ENCODE measurements around the gene SETDB1. TPM values are rescaled to one million over a fixed set of nuclear protein-coding genes. Genes with fewer than 3 reads are reported as not detected.
A peak's percentile ranks its signal among the peaks of the same experiment; 100 is the strongest.
"Not testable (repeated sequence)": the region's sequence is repeated elsewhere in the genome, so short reads cannot be mapped to it uniquely, and the experiment has no call there.

SETDB1 gene
- total RNA-seq (2014; rRNA removed; shearing (Covaris generic)) = 46.9 and 49.3 TPM in 2 replicates
- polyA plus RNA-seq (2015; cell fraction: cytosol; rRNA removed) = 26.4 and 44.5 TPM in 2 replicates
- polyA plus RNA-seq (2015; cell fraction: nucleus; rRNA removed) = 116 and 150 TPM in 2 replicates

- in situ Hi-C loops (cut with HindIII; ENCODE audit: low pct_unique_long_range_greater_than_20kb, low sequenced_read_pairs) = no loop called here
- peak; percentile 99 for DNase-seq (ENCODE audit: low read depth, low spot score)
Observed at GRCh38 chr1:150926097-150926741, at the start of gene SETDB1. TSS of gene SETDB1 (plus strand) at chr1:150926363. CDS start at chr1:150927715, 1,352 bp downstream.

GRCh38 chr1:150878931-150879330 lies 47.2 kb upstream of the SETDB1 start:
- DNase-seq (ENCODE audit: low read depth, low spot score); in situ Hi-C loops (cut with HindIII; ENCODE audit: low pct_unique_long_range_greater_than_20kb, low sequenced_read_pairs): not testable (repeated sequence)

- in situ Hi-C loops (cut with HindIII; ENCODE audit: low pct_unique_long_range_greater_than_20kb, low sequenced_read_pairs) = no loop called here
- DNase-seq (ENCODE audit: low read depth, low spot score) = peak; percentile 32
Observed at GRCh38 chr1:150881331-150882070, 44.7 kb upstream of the SETDB1 start.

GRCh38 chr1:150883121-150883520 lies 43.0 kb upstream of the SETDB1 start:
- DNase-seq (ENCODE audit: low read depth, low spot score); in situ Hi-C loops (cut with HindIII; ENCODE audit: low pct_unique_long_range_greater_than_20kb, low sequenced_read_pairs): not testable (repeated sequence)

- no peak for DNase-seq (ENCODE audit: low read depth, low spot score)
- in situ Hi-C loops (cut with HindIII; ENCODE audit: low pct_unique_long_range_greater_than_20kb, low sequenced_read_pairs) = no loop called here
Observed at GRCh38 chr1:150887018-150887417, 39.1 kb upstream of the SETDB1 start, which contains the start of gene CTXND2. TSS of gene CTXND2 (plus strand) at chr1:150887136. CDS start at chr1:150912315, 25,179 bp downstream.

GRCh38 chr1:150888727-150889126 lies 37.4 kb upstream of the SETDB1 start:
- in situ Hi-C loops (cut with HindIII; ENCODE audit: low pct_unique_long_range_greater_than_20kb, low sequenced_read_pairs) = no loop called here
- DNase-seq (ENCODE audit: low read depth, low spot score) = no peak

- no peak for DNase-seq (ENCODE audit: low read depth, low spot score)
- in situ Hi-C loops (cut with HindIII; ENCODE audit: low pct_unique_long_range_greater_than_20kb, low sequenced_read_pairs) = no loop called here
Observed at GRCh38 chr1:150890033-150890416, 36.1 kb upstream of the SETDB1 start.

- no peak for DNase-seq (ENCODE audit: low read depth, low spot score)
- in situ Hi-C loops (cut with HindIII; ENCODE audit: low pct_unique_long_range_greater_than_20kb, low sequenced_read_pairs) = no loop called here
Observed at GRCh38 chr1:150893336-150893913, 32.7 kb upstream of the SETDB1 start.

- in situ Hi-C loops (cut with HindIII; ENCODE audit: low pct_unique_long_range_greater_than_20kb, low sequenced_read_pairs) = no loop called here
- peak; percentile 20 for DNase-seq (ENCODE audit: low read depth, low spot score)
Observed at GRCh38 chr1:150895618-150896017, 30.5 kb upstream of the SETDB1 start.

- in situ Hi-C loops (cut with HindIII; ENCODE audit: low pct_unique_long_range_greater_than_20kb, low sequenced_read_pairs); DNase-seq (ENCODE audit: low read depth, low spot score): not testable (repeated sequence)
Observed at GRCh38 chr1:150899795-150900194, 26.4 kb upstream of the SETDB1 start.

- in situ Hi-C loops (cut with HindIII; ENCODE audit: low pct_unique_long_range_greater_than_20kb, low sequenced_read_pairs) = no loop called here
- no peak for DNase-seq (ENCODE audit: low read depth, low spot score)
Observed at GRCh38 chr1:150902346-150902745, 23.8 kb upstream of the SETDB1 start.

GRCh38 chr1:150902751-150903150 lies 23.4 kb upstream of the SETDB1 start:
- no peak for DNase-seq (ENCODE audit: low read depth, low spot score)
- in situ Hi-C loops (cut with HindIII; ENCODE audit: low pct_unique_long_range_greater_than_20kb, low sequenced_read_pairs) = no loop called here

- in situ Hi-C loops (cut with HindIII; ENCODE audit: low pct_unique_long_range_greater_than_20kb, low sequenced_read_pairs) = no loop called here
- no peak for DNase-seq (ENCODE audit: low read depth, low spot score)
Observed at GRCh38 chr1:150905301-150905700, 20.9 kb upstream of the SETDB1 start.

GRCh38 chr1:150906329-150906728 lies 19.8 kb upstream of the SETDB1 start:
- in situ Hi-C loops (cut with HindIII; ENCODE audit: low pct_unique_long_range_greater_than_20kb, low sequenced_read_pairs) = no loop called here
- no peak for DNase-seq (ENCODE audit: low read depth, low spot score)

GRCh38 chr1:150906813-150907212 lies 19.4 kb upstream of the SETDB1 start:
- in situ Hi-C loops (cut with HindIII; ENCODE audit: low pct_unique_long_range_greater_than_20kb, low sequenced_read_pairs) = no loop called here
- DNase-seq (ENCODE audit: low read depth, low spot score) = no peak

GRCh38 chr1:150909585-150910180 lies 16.5 kb upstream of the SETDB1 start:
- in situ Hi-C loops (cut with HindIII; ENCODE audit: low pct_unique_long_range_greater_than_20kb, low sequenced_read_pairs) = no loop called here

GRCh38 chr1:150912623-150913022 lies 13.5 kb upstream of the SETDB1 start:
- DNase-seq (ENCODE audit: low read depth, low spot score) = no peak
- in situ Hi-C loops (cut with HindIII; ENCODE audit: low pct_unique_long_range_greater_than_20kb, low sequenced_read_pairs) = no loop called here

More at GRCh38 chr1:150909585-150910180, 16.5 kb upstream of the SETDB1 start:
- DNase-seq (ENCODE audit: low read depth, low spot score) = no peak

- no peak for DNase-seq (ENCODE audit: low read depth, low spot score)
- in situ Hi-C loops (cut with HindIII; ENCODE audit: low pct_unique_long_range_greater_than_20kb, low sequenced_read_pairs) = no loop called here
Observed at GRCh38 chr1:150917387-150917786, 8.8 kb upstream of the SETDB1 start.
